ENCODE results near the gene ZNF512B.

ZNF512B gene

DNA sequence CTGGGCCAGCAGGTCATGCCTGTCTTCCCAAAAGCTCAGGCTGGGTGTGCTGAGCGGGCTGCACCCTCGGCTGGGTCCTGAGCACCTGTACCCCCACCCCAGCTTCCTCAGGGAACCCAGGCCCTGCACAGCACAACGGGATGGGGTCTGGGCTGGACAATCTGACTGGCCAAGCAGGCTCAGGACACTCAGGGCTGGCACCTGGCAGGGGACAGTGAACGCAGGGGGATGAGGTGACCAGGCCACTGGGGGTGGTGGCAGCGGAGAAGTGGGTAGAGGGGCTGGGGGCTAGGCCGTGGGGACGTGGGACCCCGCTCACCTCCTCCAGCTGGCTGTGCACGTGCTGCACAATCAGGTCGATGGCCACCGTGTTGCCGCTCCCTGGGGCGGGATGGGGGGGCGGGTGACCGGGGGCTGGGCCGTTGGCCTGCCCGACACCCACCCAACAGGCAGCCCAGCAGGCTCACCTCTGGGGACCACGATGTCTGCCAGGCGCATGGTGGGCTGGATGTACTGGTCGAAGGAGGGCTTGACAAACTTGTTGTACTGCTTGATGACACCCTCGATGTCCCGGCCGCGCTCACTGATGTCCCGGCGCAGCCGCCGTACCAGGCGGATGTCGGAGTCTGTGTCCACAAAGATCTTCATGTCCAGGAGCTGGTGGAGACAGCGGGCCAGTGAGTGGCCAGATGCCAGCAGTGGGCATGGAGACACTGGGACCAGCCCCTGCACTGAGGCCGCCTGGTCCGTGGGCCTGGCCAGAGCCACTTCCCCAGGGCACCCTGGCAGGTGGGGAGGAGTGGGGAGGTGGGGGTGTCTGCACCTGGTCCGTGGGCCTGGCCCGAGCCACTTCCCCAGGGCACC lies 25.4 kb downstream of the ZNF512B start:
- TF ChIP-seq, protein P1, sequence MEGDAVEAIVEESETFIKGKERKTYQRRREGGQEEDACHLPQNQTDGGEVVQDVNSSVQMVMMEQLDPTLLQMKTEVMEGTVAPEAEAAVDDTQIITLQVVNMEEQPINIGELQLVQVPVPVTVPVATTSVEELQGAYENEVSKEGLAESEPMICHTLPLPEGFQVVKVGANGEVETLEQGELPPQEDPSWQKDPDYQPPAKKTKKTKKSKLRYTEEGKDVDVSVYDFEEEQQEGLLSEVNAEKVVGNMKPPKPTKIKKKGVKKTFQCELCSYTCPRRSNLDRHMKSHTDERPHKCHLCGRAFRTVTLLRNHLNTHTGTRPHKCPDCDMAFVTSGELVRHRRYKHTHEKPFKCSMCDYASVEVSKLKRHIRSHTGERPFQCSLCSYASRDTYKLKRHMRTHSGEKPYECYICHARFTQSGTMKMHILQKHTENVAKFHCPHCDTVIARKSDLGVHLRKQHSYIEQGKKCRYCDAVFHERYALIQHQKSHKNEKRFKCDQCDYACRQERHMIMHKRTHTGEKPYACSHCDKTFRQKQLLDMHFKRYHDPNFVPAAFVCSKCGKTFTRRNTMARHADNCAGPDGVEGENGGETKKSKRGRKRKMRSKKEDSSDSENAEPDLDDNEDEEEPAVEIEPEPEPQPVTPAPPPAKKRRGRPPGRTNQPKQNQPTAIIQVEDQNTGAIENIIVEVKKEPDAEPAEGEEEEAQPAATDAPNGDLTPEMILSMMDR (IDR thresholded peaks at IDR 0.05) = no peak
- Histone ChIP-seq H3K9me3 (ENCODE audit: control insufficient read depth, low read length) (no peaks in the 10 kb centered on the region), H3K27ac (no peak overlapping the region), H2AFZ (no peak overlapping the region), H3K9ac (no peak overlapping the region), H3K4me3 (ENCODE audit: low read depth, low read length) (no peak overlapping the region), H3K79me2 (peaks cover 32% of the 10 kb centered on the region), H3K4me2 (ENCODE audit: low read length) (no peak overlapping the region), H3K36me3 (ENCODE audit: control insufficient read depth, insufficient read depth, low read length) (no peaks in the 10 kb centered on the region), H3K27me3 (ENCODE audit: control insufficient read depth, insufficient read depth, low read length) (no peaks in the 10 kb centered on the region), H3K4me1 (peaks cover 10% of the 10 kb centered on the region)

DNA sequence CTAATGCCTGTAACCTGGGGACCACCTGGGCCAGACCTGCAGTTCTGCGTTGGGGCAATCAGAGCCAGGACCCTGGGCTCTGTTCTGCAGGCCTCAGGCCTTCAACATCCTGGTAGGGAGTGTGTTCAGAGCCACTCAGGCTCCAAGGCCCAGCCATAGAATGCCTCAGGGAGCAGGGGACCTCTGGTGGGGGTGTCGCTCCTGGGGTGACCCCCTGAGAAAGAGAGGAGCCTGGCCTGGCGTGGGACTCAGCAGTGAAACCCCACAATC lies 26.0 kb downstream of the ZNF512B start:
- no peaks in the 10 kb centered on the region for H3K27me3 ChIP-seq (ENCODE audit: control insufficient read depth, insufficient read depth, low read length)
- H3K4me3 ChIP-seq (ENCODE audit: low read depth, low read length) = no peak overlapping the region
- H3K79me2 ChIP-seq = peaks cover 36% of the 10 kb centered on the region
- no peak overlapping the region for H3K9ac ChIP-seq
- H3K9me3 ChIP-seq (ENCODE audit: control insufficient read depth, low read length) = no peaks in the 10 kb centered on the region
- H3K4me1 ChIP-seq = peaks cover 6% of the 10 kb centered on the region
- H2AFZ ChIP-seq = no peak overlapping the region
- TF ChIP-seq, protein P1 (IDR thresholded peaks at IDR 0.05) = no peak
- no peaks in the 10 kb centered on the region for H3K36me3 ChIP-seq (ENCODE audit: control insufficient read depth, insufficient read depth, low read length)
- H3K4me2 ChIP-seq (ENCODE audit: low read length) = no peak overlapping the region
- H3K27ac ChIP-seq = no peak overlapping the region

DNA sequence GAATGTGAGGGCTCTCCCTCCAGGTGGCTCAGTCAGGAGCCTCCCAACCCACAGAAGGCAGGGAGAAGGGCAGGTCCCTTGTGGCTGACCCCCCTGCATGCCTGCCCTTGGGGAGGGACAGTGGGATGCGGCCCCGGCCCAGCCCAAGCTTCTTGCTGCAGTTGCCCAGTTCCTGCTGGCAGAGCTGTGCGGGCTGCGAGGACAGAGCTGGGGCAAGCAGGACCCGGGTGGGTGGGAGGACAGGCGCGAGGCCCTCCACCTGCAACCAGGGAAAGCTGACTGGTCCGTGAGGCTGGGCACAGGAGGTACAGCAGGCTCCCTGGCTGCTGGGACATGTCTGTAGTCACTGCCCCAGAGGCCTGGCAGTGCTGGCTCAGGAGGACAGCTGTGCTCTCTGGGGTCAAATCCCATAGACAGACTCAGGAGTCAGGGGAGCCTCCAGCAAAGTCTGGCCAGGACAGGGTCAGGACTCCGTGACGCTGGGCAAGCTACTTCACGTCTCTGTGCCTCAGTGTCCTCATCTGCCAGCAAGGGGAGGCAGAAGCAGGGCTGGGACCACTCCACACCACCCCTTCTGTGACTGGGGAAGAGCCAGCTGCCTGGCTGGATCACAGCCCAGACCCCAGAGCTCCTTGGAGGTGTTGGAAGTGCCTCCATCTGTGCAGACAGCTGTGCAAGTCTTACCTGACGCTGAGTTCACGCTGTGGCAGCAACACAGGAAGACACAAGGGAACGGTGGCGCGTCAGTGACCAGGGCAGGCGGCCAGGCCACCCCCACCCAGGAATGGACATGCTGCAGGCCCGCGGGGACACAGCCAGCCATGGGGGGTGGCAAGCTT lies 26.5 kb downstream of the ZNF512B start:
- TF ChIP-seq, protein P1 (IDR thresholded peaks at IDR 0.05) = no peak
- H3K9ac ChIP-seq = no peak overlapping the region
- H3K27ac ChIP-seq = peak overlapping the region; percentile 42
- H3K4me1 ChIP-seq = peaks cover 2% of the 10 kb centered on the region
- no peaks in the 10 kb centered on the region for H3K27me3 ChIP-seq (ENCODE audit: control insufficient read depth, insufficient read depth, low read length)
- H2AFZ ChIP-seq = no peak overlapping the region
- peaks cover 38% of the 10 kb centered on the region for H3K79me2 ChIP-seq
- no peak overlapping the region for H3K4me2 ChIP-seq (ENCODE audit: low read length)
- H3K36me3 ChIP-seq (ENCODE audit: control insufficient read depth, insufficient read depth, low read length) = no peaks in the 10 kb centered on the region
- H3K4me3 ChIP-seq (ENCODE audit: low read depth, low read length) = no peak overlapping the region
- H3K9me3 ChIP-seq (ENCODE audit: control insufficient read depth, low read length) = no peaks in the 10 kb centered on the region

DNA sequence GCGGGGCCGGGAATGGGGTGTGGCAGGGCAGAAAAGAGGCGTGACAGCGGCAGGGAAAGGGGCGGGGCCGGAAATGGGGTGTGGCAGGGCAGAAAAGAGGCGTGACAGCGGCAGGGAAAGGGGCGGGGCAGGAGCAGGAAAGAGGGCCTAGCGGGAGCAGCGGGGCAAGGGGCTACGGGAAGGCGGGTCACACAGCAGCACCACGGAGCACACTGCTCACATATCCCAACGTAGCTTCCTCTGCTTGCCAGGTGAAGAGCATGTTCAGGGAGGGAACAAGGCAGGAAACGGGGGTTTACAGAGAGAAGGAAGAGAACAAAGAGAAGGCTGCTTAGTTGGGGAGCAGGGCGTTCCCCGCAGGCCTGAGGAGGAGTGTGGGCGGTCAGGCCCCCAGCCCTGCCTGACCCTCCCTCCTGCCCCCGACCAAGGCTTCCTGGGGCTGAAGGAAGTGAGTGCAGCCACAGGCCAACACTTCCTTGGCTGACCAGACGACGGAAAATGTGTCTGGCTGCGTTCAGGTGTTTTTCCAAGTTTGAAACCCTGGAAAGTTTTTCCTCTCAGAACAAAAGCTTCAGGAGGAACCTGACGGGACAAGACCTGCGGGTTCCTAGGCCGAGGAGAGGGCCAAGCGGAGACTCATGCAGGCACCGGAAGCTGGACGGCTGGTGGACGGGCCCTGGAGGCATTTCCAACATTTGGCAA lies 27.3 kb downstream of the ZNF512B start:
- no peaks in the 10 kb centered on the region for H3K27me3 ChIP-seq (ENCODE audit: control insufficient read depth, insufficient read depth, low read length)
- H3K4me3 ChIP-seq (ENCODE audit: low read depth, low read length) = no peak overlapping the region
- H3K79me2 ChIP-seq = peaks cover 38% of the 10 kb centered on the region
- no peak overlapping the region for H3K9ac ChIP-seq
- no peak overlapping the region for H3K4me2 ChIP-seq (ENCODE audit: low read length)
- no peaks in the 10 kb centered on the region for H3K36me3 ChIP-seq (ENCODE audit: control insufficient read depth, insufficient read depth, low read length)
- TF ChIP-seq, protein P1 (IDR thresholded peaks at IDR 0.05) = no peak
- no peaks in the 10 kb centered on the region for H3K9me3 ChIP-seq (ENCODE audit: control insufficient read depth, low read length)
- H2AFZ ChIP-seq = no peak overlapping the region
- H3K27ac ChIP-seq = peak overlapping the region; percentile 42
- no peaks in the 10 kb centered on the region for H3K4me1 ChIP-seq

Measured in parathyroid adenoma (tissue), 2 donors.